Measurements from ENCODE around the gene CIC.

CIC gene

GRCh38 chr19:42292042-42292960 is 23.2 kb downstream of the CIC start:
- peaks cover 14% of the 10 kb centered on the region for H3K4me1 ChIP-seq (ENCODE audit: control insufficient read depth, insufficient read depth, low read depth, low read length)
- 98% methylated on average over 27 of the region's 27 CpGs for WGBS
- no peak overlapping the region for H2BK12ac ChIP-seq (ENCODE audit: low read length in 2 of 2)
- H3K9me3 ChIP-seq (ENCODE audit: control insufficient read depth, low read length), result no peaks in the 10 kb centered on the region
- no peak overlapping the region for H2AK5ac ChIP-seq (ENCODE audit: low read length, severe bottlenecking)
- no peak overlapping the region for H3K18ac ChIP-seq (ENCODE audit: low read depth in 1 of 2, low read length in 2 of 2)
- no peak overlapping the region for H3K27ac ChIP-seq (ENCODE audit: low read length, poor library complexity, severe bottlenecking)
- H2BK5ac ChIP-seq (ENCODE audit: low read depth, low read length, poor library complexity, severe bottlenecking), result no peak overlapping the region
- no peak overlapping the region for H4K91ac ChIP-seq (ENCODE audit: low read length)
- H3K4me3 ChIP-seq (ENCODE audit: insufficient read depth in 1 of 2, low read depth in 1 of 2, low read length in 2 of 2), result no peak overlapping the region
- H3K23ac ChIP-seq (ENCODE audit: low read length in 2 of 2), result no peak overlapping the region
- H3K79me1 ChIP-seq (replicated peaks; ENCODE audit: low read length, poor library complexity, severe bottlenecking), result peaks cover 53% of the 10 kb centered on the region
- H3K4me2 ChIP-seq (ENCODE audit: low read length, poor library complexity, severe bottlenecking), result no peak overlapping the region
- H3K14ac ChIP-seq (ENCODE audit: low read length in 2 of 2), result no peak overlapping the region
- no peak overlapping the region for H2BK15ac ChIP-seq (ENCODE audit: low read depth, poor library complexity, severe bottlenecking)
- no peak for DNase-seq
- no peak overlapping the region for H2BK120ac ChIP-seq (ENCODE audit: low read depth, low read length)
- H3K4ac ChIP-seq (ENCODE audit: low read depth in 1 of 2, low read length in 2 of 2), result no peak overlapping the region
- H3K27me3 ChIP-seq (ENCODE audit: control insufficient read depth in 1 of 2, insufficient read depth in 1 of 2, low read length in 2 of 2), result no peaks in the 10 kb centered on the region
- H3K36me3 ChIP-seq (ENCODE audit: control insufficient read depth in 1 of 2, insufficient read depth in 2 of 2, low read depth in 1 of 2, low read length in 2 of 2), result peaks cover 96 to 99% of the 10 kb centered on the region in 2 experiments
- H4K8ac ChIP-seq (ENCODE audit: low read length), result no peak overlapping the region
- no peak overlapping the region for H3K9ac ChIP-seq (ENCODE audit: low read length)
- H2AFZ ChIP-seq (ENCODE audit: low read depth, low read length), result no peak overlapping the region

- Histone ChIP-seq H3K23ac (ENCODE audit: low read length in 2 of 2) (no peak overlapping the region), H3K27me3 (ENCODE audit: control insufficient read depth in 1 of 2, insufficient read depth in 1 of 2, low read length in 2 of 2) (no peaks in the 10 kb centered on the region), H3K9me3 (ENCODE audit: control insufficient read depth, low read length) (no peaks in the 10 kb centered on the region), H3K4ac (ENCODE audit: low read depth in 1 of 2, low read length in 2 of 2) (no peak overlapping the region), H3K4me1 (ENCODE audit: control insufficient read depth, insufficient read depth, low read depth, low read length) (peaks cover 14% of the 10 kb centered on the region), H4K91ac (ENCODE audit: low read length) (no peak overlapping the region), H3K4me3 (ENCODE audit: insufficient read depth in 1 of 2, low read depth in 1 of 2, low read length in 2 of 2) (no peak overlapping the region), H3K9ac (ENCODE audit: low read length) (no peak overlapping the region), H3K79me1 (replicated peaks; ENCODE audit: low read length, poor library complexity, severe bottlenecking) (peaks cover 50% of the 10 kb centered on the region), H2BK15ac (ENCODE audit: low read depth, poor library complexity, severe bottlenecking) (no peak overlapping the region), H3K27ac (ENCODE audit: low read length, poor library complexity, severe bottlenecking) (no peak overlapping the region), H2BK120ac (ENCODE audit: low read depth, low read length) (no peak overlapping the region), H3K18ac (ENCODE audit: low read depth in 1 of 2, low read length in 2 of 2) (no peak overlapping the region), H2BK12ac (ENCODE audit: low read length in 2 of 2) (no peak overlapping the region), H2BK5ac (ENCODE audit: low read depth, low read length, poor library complexity, severe bottlenecking) (no peak overlapping the region), H3K36me3 (ENCODE audit: control insufficient read depth in 1 of 2, insufficient read depth in 2 of 2, low read depth in 1 of 2, low read length in 2 of 2) (peaks cover 89 to 93% of the 10 kb centered on the region in 2 experiments), H2AFZ (ENCODE audit: low read depth, low read length) (no peak overlapping the region), H4K8ac (ENCODE audit: low read length) (no peak overlapping the region), H2AK5ac (ENCODE audit: low read length, severe bottlenecking) (no peak overlapping the region), H3K14ac (ENCODE audit: low read length in 2 of 2) (no peak overlapping the region), H3K4me2 (ENCODE audit: low read length, poor library complexity, severe bottlenecking) (no peak overlapping the region)
- no peak for DNase-seq
- WGBS, result 96% methylated on average over 14 of the region's 14 CpGs
Observed at GRCh38 chr19:42292963-42293362, 23.9 kb downstream of the CIC start.

- 86% methylated on average over 15 of the region's 17 CpGs for WGBS
Observed at GRCh38 chr19:42293540-42293939, 24.5 kb downstream of the CIC start.

GRCh38 chr19:42293948-42294347 is 24.9 kb downstream of the CIC start:
- peaks cover 79 to 83% of the 10 kb centered on the region in 2 experiments for H3K36me3 ChIP-seq (ENCODE audit: control insufficient read depth in 1 of 2, insufficient read depth in 2 of 2, low read depth in 1 of 2, low read length in 2 of 2)
- H2AFZ ChIP-seq (ENCODE audit: low read depth, low read length), result no peak overlapping the region
- no peak overlapping the region for H3K4me2 ChIP-seq (ENCODE audit: low read length, poor library complexity, severe bottlenecking)
- no peak overlapping the region for H3K27ac ChIP-seq (ENCODE audit: low read length, poor library complexity, severe bottlenecking)
- H3K27me3 ChIP-seq (ENCODE audit: control insufficient read depth in 1 of 2, insufficient read depth in 1 of 2, low read length in 2 of 2), result no peaks in the 10 kb centered on the region
- 96% methylated on average over 15 of the region's 15 CpGs for WGBS
- no peak overlapping the region for H3K9ac ChIP-seq (ENCODE audit: low read length)
- H2AK5ac ChIP-seq (ENCODE audit: low read length, severe bottlenecking), result no peak overlapping the region
- no peak overlapping the region for H3K23ac ChIP-seq (ENCODE audit: low read length in 2 of 2)
- no peaks in the 10 kb centered on the region for H3K9me3 ChIP-seq (ENCODE audit: control insufficient read depth, low read length)
- no peak overlapping the region for H4K8ac ChIP-seq (ENCODE audit: low read length)
- H3K4ac ChIP-seq (ENCODE audit: low read depth in 1 of 2, low read length in 2 of 2), result no peak overlapping the region
- H4K91ac ChIP-seq (ENCODE audit: low read length), result no peak overlapping the region
- no peak for DNase-seq
- no peak overlapping the region for H2BK15ac ChIP-seq (ENCODE audit: low read depth, poor library complexity, severe bottlenecking)
- H2BK12ac ChIP-seq (ENCODE audit: low read length in 2 of 2), result no peak overlapping the region
- no peak overlapping the region for H3K4me3 ChIP-seq (ENCODE audit: insufficient read depth in 1 of 2, low read depth in 1 of 2, low read length in 2 of 2)
- peaks cover 14% of the 10 kb centered on the region for H3K4me1 ChIP-seq (ENCODE audit: control insufficient read depth, insufficient read depth, low read depth, low read length)
- H3K79me1 ChIP-seq (replicated peaks; ENCODE audit: low read length, poor library complexity, severe bottlenecking), result peaks cover 44% of the 10 kb centered on the region
- no peak overlapping the region for H3K14ac ChIP-seq (ENCODE audit: low read length in 2 of 2)
- H3K18ac ChIP-seq (ENCODE audit: low read depth in 1 of 2, low read length in 2 of 2), result no peak overlapping the region
- H2BK5ac ChIP-seq (ENCODE audit: low read depth, low read length, poor library complexity, severe bottlenecking), result no peak overlapping the region
- H2BK120ac ChIP-seq (ENCODE audit: low read depth, low read length), result no peak overlapping the region

More at GRCh38 chr19:42293540-42293939, 24.5 kb downstream of the CIC start:
- Histone ChIP-seq H3K79me1 (replicated peaks; ENCODE audit: low read length, poor library complexity, severe bottlenecking) (peaks cover 47% of the 10 kb centered on the region), H3K23ac (ENCODE audit: low read length in 2 of 2) (no peak overlapping the region), H2BK120ac (ENCODE audit: low read depth, low read length) (no peak overlapping the region), H4K8ac (ENCODE audit: low read length) (no peak overlapping the region), H3K4ac (ENCODE audit: low read depth in 1 of 2, low read length in 2 of 2) (no peak overlapping the region), H3K27ac (ENCODE audit: low read length, poor library complexity, severe bottlenecking) (no peak overlapping the region), H3K9me3 (ENCODE audit: control insufficient read depth, low read length) (no peaks in the 10 kb centered on the region), H3K27me3 (ENCODE audit: control insufficient read depth in 1 of 2, insufficient read depth in 1 of 2, low read length in 2 of 2) (no peaks in the 10 kb centered on the region), H3K18ac (ENCODE audit: low read depth in 1 of 2, low read length in 2 of 2) (no peak overlapping the region), H4K91ac (ENCODE audit: low read length) (no peak overlapping the region), H3K4me2 (ENCODE audit: low read length, poor library complexity, severe bottlenecking) (no peak overlapping the region), H3K14ac (ENCODE audit: low read length in 2 of 2) (no peak overlapping the region), H2AFZ (ENCODE audit: low read depth, low read length) (no peak overlapping the region), H3K9ac (ENCODE audit: low read length) (no peak overlapping the region), H2BK5ac (ENCODE audit: low read depth, low read length, poor library complexity, severe bottlenecking) (no peak overlapping the region), H3K4me3 (ENCODE audit: insufficient read depth in 1 of 2, low read depth in 1 of 2, low read length in 2 of 2) (no peak overlapping the region), H2BK12ac (ENCODE audit: low read length in 2 of 2) (no peak overlapping the region), H2BK15ac (ENCODE audit: low read depth, poor library complexity, severe bottlenecking) (peak overlapping the region; percentile 64), H3K36me3 (ENCODE audit: control insufficient read depth in 1 of 2, insufficient read depth in 2 of 2, low read depth in 1 of 2, low read length in 2 of 2) (peaks cover 84 to 87% of the 10 kb centered on the region in 2 experiments), H3K4me1 (ENCODE audit: control insufficient read depth, insufficient read depth, low read depth, low read length) (peaks cover 14% of the 10 kb centered on the region), H2AK5ac (ENCODE audit: low read length, severe bottlenecking) (no peak overlapping the region)
- DNase-seq, result no peak

Measured in mesenchymal stem cell (in vitro differentiated cells and primary cell).